T-helper 22 cell (primary cell): Measurements from ENCODE around the gene TEX54.
A peak's percentile ranks its signal among the peaks of the same experiment; 100 is the strongest.

Experiments used
- DNase-seq: peaks from one replicate; pipeline ENCODE4 v3.0.0-alpha.2; 2020; ENCODE audit warnings: low read depth

The TEX54 gene

DNA sequence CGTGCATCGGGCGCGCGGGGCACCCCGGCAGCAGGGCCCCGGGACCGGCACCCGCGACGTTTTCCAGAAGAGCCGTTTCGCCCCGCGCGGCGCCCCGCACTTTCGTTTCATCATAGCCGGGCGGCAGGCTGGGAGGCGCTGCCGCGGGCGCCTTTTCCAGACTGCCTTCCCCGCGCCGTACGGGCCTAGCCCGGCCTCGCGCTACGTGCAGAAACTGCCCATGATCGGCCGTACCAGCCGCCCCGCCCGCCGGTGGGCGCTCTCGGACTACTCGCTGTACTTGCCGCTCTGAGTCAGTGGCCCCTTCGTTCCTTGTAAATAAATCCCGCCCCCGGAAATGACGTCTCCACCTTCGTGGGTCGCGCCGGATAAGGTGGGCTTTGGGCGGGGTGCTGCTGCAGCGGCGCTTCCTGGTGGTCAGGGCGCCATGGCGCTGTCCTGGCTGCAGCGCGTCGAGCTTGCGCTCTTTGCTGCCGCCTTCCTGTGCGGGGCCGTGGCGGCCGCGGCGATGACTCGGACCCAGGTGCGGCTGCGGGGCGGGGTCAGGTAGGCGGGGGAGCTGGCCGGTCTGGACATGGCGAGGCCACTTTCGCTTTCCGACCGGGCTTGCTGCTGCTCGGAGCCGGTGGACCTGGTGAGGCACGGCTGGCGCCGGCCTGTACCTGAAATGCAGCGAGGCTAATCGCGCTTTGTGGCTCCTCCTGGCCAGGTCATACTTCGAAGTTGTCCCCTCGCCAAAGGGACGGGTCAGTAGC lies 45.5 kb downstream of the TEX54 start, which contains the start of gene TMEM179B:
TMEM179B (plus strand) TSS at position 398 of the 755 bp plus-strand sequence; CDS start at position 428, 30 bp downstream.
- peak; percentile 97 for DNase-seq

DNA sequence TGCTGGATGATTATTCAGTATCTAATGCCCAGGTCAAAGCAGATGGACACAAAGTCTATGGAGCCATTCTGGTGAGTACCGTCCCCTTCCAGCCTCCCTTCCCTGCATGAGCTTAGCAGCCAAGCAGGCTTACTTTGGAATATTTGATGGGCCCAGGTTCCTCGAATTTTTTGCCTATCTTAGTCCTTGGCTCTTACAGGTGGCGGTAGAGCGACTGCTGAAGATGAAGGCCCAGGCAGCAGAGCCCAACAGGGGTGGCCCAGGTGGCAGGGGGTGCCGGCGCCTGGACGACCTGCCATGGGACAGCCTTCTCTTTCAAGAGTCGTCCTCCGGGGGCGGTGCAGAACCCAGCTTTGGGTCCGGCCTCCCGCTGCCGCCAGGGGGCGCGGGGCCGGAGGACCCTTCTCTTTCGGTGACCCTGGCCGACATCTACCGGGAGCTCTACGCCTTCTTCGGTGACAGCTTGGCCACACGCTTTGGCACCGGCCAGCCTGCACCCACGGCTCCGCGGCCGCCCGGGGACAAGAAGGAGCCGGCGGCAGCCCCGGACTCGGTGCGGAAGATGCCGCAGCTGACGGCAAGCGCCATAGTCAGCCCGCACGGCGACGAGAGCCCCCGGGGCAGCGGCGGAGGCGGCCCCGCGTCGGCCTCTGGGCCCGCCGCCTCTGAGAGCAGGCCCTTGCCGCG lies 46.2 kb downstream of the TEX54 start:
- peak; percentile 67 for DNase-seq

DNA sequence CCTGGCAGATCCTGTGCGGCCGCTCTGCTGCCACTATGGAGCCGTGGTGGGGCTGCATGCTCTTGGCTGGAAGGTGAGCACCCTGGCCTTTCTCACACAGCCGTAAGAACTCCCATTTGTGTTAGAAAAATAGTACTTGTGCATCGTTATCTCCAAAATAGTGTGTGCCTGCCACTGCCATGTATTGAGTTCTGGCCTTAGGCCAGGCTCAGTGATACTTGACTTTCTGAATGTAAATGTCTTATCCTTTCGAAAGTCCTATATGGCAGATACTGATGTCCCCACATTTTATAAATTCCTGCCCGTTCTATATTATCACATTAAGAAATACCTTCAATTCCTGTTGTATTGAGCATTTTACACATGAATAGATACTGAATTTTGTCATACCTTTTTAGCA lies 49.9 kb downstream of the TEX54 start:
- no peak for DNase-seq
